COR-L47 (cell line): ENCODE data around the gene PLCB1.
"Not testable (repeated sequence)": the region's sequence is repeated elsewhere in the genome, so short reads cannot be mapped to it uniquely, and the experiment has no call there.

Experiments used
- DNase-seq: peaks from one replicate; lab custom pipeline; 2025; lab: John Stamatoyannopoulos, UW

PLCB1 gene

GRCh38 chr20:8786383-8786782, 654.3 kb downstream of the PLCB1 start:
- DNase-seq: no peak

GRCh38 chr20:8787090-8787489, 655.0 kb downstream of the PLCB1 start:
- DNase-seq: no peak

GRCh38 chr20:8788275-8788674, 656.2 kb downstream of the PLCB1 start:
- no peak for DNase-seq

- DNase-seq: no peak
Observed at GRCh38 chr20:8788831-8789230, 656.8 kb downstream of the PLCB1 start.

- DNase-seq: peak; percentile 22
Observed at GRCh38 chr20:8790442-8791074, 658.5 kb downstream of the PLCB1 start.

GRCh38 chr20:8795404-8795803, 663.3 kb downstream of the PLCB1 start:
- no peak for DNase-seq

- no peak for DNase-seq
Observed at GRCh38 chr20:8796088-8796660, 664.1 kb downstream of the PLCB1 start.

GRCh38 chr20:8798505-8798904, 666.4 kb downstream of the PLCB1 start:
- no peak for DNase-seq

GRCh38 chr20:8800089-8800488, 668.0 kb downstream of the PLCB1 start:
- DNase-seq: no peak

GRCh38 chr20:8801686-8802085, 669.6 kb downstream of the PLCB1 start:
- no peak for DNase-seq

GRCh38 chr20:8803065-8803464, 671.0 kb downstream of the PLCB1 start:
- DNase-seq: no peak

GRCh38 chr20:8803941-8804340, 671.9 kb downstream of the PLCB1 start:
- DNase-seq: no peak

GRCh38 chr20:8805737-8806442, 673.8 kb downstream of the PLCB1 start:
- DNase-seq: no peak

- no peak for DNase-seq
Observed at GRCh38 chr20:8807480-8808201, 675.6 kb downstream of the PLCB1 start.

- no peak for DNase-seq
Observed at GRCh38 chr20:8808202-8808535, 676.1 kb downstream of the PLCB1 start.

GRCh38 chr20:8809107-8809953, 677.3 kb downstream of the PLCB1 start:
- DNase-seq: no peak

GRCh38 chr20:8811801-8812594, 679.9 kb downstream of the PLCB1 start:
- DNase-seq: no peak

GRCh38 chr20:8812817-8813216, 680.8 kb downstream of the PLCB1 start:
- peak; percentile 78 for DNase-seq

- no peak for DNase-seq
Observed at GRCh38 chr20:8815208-8815607, 683.1 kb downstream of the PLCB1 start.

- no peak for DNase-seq
Observed at GRCh38 chr20:8829256-8829655, 697.2 kb downstream of the PLCB1 start.

- DNase-seq: not testable (repeated sequence)
Observed at GRCh38 chr20:8834294-8834693, 702.2 kb downstream of the PLCB1 start.
